ENCODE measurements around the gene UCHL5.

DNA sequence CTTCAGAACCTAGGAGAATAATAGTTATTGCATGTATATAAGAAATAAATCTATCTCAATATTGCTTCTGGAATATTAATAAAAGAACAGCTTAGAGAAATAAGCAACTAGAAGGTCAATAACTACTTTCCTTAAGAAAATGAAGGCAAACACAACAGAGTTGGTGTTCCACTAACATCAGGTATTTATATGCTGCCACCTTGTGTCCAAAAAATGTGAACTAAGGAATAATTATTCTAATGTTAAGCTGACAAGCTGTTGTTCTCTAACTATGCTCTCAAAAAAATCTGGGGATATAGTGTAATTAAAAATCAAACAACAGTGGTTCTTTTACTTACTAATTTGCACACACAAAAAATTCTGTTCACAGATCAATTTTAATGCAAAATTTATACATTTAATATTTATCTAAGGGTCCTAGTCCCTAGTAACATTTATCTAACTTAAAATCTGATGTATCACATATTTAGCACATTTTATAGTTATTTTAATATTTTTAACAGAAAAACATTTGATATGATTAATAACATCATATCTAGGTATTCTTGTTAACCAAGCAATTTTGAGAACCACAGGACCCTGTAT lies 39.6 kb downstream of the UCHL5 start:
- peak in 2 of 3 donors; percentile 44 for TF ChIP-seq CTCF (IDR thresholded peaks at IDR 0.05)
- no peak for TF ChIP-seq POLR2A (IDR thresholded peaks at IDR 0.05)
